Stimulated activated CD4-positive, alpha-beta T cell treated with anti-CD3 and anti-CD28 coated beads, Interleukin-1b, Interleukin-23, amount 100 ng/mL, for 4 hours (primary cell): ENCODE results near the gene YJU2.

Experiments used
- DNase-seq, 2 donors: peaks; one replicate each; pipeline ENCODE4 v3.0.0-alpha.2; 2020; ENCODE audit warnings: low read depth in 2 of 2

YJU2 gene

GRCh38 chr19:4298810-4299550 lies 52.1 kb downstream of the YJU2 start:
- no peak for DNase-seq

DNA sequence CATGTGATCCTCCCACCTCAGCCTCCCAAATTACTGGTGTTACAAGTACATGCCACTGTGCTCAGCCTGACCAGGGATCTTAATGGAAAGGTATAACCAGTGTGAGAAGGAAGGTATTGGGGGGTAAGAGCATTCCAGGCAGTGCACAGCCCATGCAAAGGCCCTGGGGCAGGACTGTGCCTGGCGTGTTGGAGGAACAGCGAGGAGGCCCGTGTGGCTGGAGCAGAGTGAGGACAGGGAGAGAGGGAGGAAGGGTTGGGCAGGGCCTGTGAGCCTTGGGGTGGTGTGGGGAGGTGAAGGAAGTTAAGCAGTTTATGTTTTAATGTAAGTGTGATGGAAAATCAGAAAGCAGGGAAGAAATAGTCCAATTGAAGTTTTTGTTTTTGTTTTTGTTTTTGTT lies 53.7 kb downstream of the YJU2 start:
- DNase-seq: no peak

GRCh38 chr19:4301590-4302242 lies 54.8 kb downstream of the YJU2 start:
- DNase-seq: no peak

DNA sequence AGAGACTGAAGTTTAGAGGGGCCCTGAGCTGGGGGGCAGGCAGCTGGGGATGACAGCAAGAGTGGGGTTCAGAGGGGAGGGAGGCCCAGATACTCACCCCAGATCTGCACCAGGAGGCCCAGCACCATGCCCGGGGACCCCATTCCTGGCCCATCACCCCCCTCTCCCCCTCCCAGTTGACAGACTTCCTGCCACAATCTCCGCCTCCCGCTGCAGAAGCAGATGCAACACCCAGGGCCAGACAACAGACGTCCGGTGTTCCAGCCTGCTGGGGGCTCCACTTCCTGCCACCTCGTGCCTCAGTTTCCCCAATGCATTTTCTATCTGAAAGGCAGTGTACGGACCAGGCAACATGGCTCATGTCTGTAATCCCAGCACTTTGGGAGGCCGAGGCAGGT lies 55.4 kb downstream of the YJU2 start, which contains the start of gene TMIGD2:
Gene TMIGD2 (minus strand): TSS at position 147 of the 398 bp plus-strand sequence. CDS start 4 bp downstream, at position 143.
- DNase-seq: no peak

GRCh38 chr19:4303819-4304537 lies 57.1 kb downstream of the YJU2 start:
- DNase-seq: no peak

GRCh38 chr19:4304538-4305256 lies 57.8 kb downstream of the YJU2 start, which contains the start of gene FSD1:
TSS of gene FSD1 (plus strand) at chr19:4304598. CDS start at chr19:4304747, 149 bp downstream.
- DNase-seq: peak in 1 of 2 donors; percentile 69

- no peak for DNase-seq
Observed at GRCh38 chr19:4305257-4305612, 58.4 kb downstream of the YJU2 start.

- DNase-seq: no peak
Observed at GRCh38 chr19:4305659-4306058, 58.8 kb downstream of the YJU2 start.

- no peak for DNase-seq
Observed at GRCh38 chr19:4310247-4311121, 63.6 kb downstream of the YJU2 start.

GRCh38 chr19:4313847-4314490 lies 67.1 kb downstream of the YJU2 start:
- DNase-seq: no peak

GRCh38 chr19:4316956-4317355 lies 70.1 kb downstream of the YJU2 start:
- DNase-seq: no peak

DNA sequence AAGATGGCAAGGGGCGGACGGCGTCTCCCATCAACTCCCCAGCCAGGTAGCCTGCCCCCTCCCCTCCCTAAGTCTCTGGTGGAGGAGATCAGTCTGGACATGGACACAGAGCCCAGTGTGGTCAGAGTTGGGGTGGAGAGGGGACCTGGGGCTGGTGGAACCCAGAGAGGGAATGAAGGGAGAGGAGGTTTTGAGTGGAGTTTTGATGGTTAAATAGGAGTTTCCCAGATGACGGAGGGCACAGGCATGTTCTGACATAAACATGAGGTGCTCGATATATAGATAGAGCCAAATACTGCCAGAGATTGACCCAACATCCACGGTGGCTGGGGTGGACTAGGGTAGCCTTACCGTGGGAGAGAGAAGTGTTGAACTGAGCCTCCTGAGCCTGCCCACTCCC lies 71.6 kb downstream of the YJU2 start:
- no peak for DNase-seq
